ENCODE results near the gene GLCE.

GRCh38 chr15:69145694-69146492 lies 14.5 kb upstream of the GLCE start:
- TF ChIP-seq ZBTB33 (IDR thresholded peaks at IDR 0.05) (no peak), CTCF (IDR thresholded peaks at IDR 0.05; ENCODE audit: low read depth, low read length, missing input control) (no peak), FOXA1 (IDR thresholded peaks at IDR 0.05) (no peak), RAD21 (IDR thresholded peaks at IDR 0.05) (no peak), REST (IDR thresholded peaks at IDR 0.05) (no peak), EGR1 (IDR thresholded peaks at IDR 0.05; ENCODE audit: low read depth in 2 of 2) (no peak), ATF3 (IDR thresholded peaks at IDR 0.05) (no peak), MAX (IDR thresholded peaks at IDR 0.05) (no peak), TAF1 (conservative IDR thresholded peaks at IDR 0.05) (no peak)

Measured in liver (tissue), 3 donors.